Liver (tissue), 3 donors: ENCODE results near the gene S100A2.
"Not testable (repeated sequence)": the region's sequence is repeated elsewhere in the genome, so short reads cannot be mapped to it uniquely, and the experiment has no call there.

Source experiments
- CTCF ChIP-seq: fragments of 150-350 bp; IDR thresholded peaks from 2 replicates; pipeline ENCODE4 v1.5.1; 2017; ENCODE audit warnings: improper control_type of control experiment, low read depth, low read length; ENCODE audit not compliant: missing input control
- EGR1 ChIP-seq, 2 donors: IDR thresholded peaks; 2 replicates each; pipeline ENCODE4 v1.6.1; 2016 to 2018; ENCODE audit warnings: antibody characterized with exemption in 2 of 2, low read depth in 2 of 2
- FOXA1 ChIP-seq: IDR thresholded peaks from 2 replicates; pipeline ENCODE4 v1.6.1; 2016; ENCODE audit warnings: antibody characterized with exemption
- GABPA ChIP-seq, 2 donors: IDR thresholded peaks in 1 of 2; conservative IDR thresholded peaks in 1 of 2; 2 replicates each; pipeline ENCODE4 v1.6.1; 2016; ENCODE audit warnings: antibody characterized with exemption in 2 of 2, mild to moderate bottlenecking in 1 of 2, moderate library complexity in 1 of 2
- HNF4G ChIP-seq: IDR thresholded peaks from 2 replicates; pipeline ENCODE4 v1.6.1; 2016; ENCODE audit warnings: antibody characterized with exemption
- JUND ChIP-seq, 2 donors: IDR thresholded peaks; 2 replicates each; pipeline ENCODE4 v1.6.1; 2016; ENCODE audit warnings: antibody characterized with exemption in 2 of 2
- MAX ChIP-seq: IDR thresholded peaks from 2 replicates; pipeline ENCODE4 v1.6.1; 2016; ENCODE audit warnings: antibody characterized with exemption
- NR2F2 ChIP-seq: IDR thresholded peaks from 2 replicates; pipeline ENCODE4 v1.6.1; 2016; ENCODE audit warnings: antibody characterized with exemption
- RXRA ChIP-seq, 2 donors: IDR thresholded peaks; 2 replicates each; pipeline ENCODE4 v1.6.1; 2017 to 2018; ENCODE audit warnings: antibody characterized with exemption in 2 of 2, mild to moderate bottlenecking in 1 of 2
- TAF1 ChIP-seq: conservative IDR thresholded peaks from 2 replicates; pipeline ENCODE4 v1.6.1; 2016; ENCODE audit warnings: antibody characterized with exemption, mild to moderate bottlenecking
- YY1 ChIP-seq: IDR thresholded peaks from 2 replicates; pipeline ENCODE4 v1.6.1; 2016; ENCODE audit warnings: antibody characterized with exemption, mild to moderate bottlenecking
- ZBTB33 ChIP-seq: IDR thresholded peaks from 2 replicates; pipeline ENCODE4 v1.6.1; 2016; ENCODE audit warnings: antibody characterized with exemption
- TF ChIP-seq, protein P1 (sequence below): IDR thresholded peaks from 2 replicates; pipeline ENCODE4 v1.6.1; 2016; ENCODE audit warnings: antibody characterized with exemption, mild to moderate bottlenecking
- TF ChIP-seq, protein P2 (sequence below): IDR thresholded peaks from 2 replicates; pipeline ENCODE4 v1.6.1; 2016; ENCODE audit warnings: antibody characterized with exemption
- donor health status: healthy.
- donor health status: healthy.

DNA sequence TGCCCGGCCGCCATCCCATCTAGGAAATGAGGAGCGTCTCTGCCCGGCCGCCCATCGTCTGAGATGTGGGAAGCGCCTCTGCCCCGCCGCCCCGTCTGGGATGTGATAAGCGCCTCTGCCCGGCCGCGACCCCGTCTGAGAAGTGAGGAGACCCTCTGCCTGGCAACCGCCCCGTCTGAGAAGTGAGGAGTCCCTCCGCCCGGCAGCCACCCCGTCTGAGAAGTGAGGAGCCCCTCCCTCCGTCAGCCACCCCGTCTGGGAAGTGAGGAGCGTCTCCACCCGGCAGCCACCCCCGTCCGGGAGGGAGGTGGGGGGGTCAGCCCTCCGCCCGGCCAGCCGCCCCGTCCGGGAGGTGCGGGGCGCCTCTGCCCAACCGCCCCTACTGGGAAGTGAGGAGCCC is 17.2 kb upstream of the S100A2 start:
- not testable (repeated sequence) for TF ChIP-seq CTCF; EGR1 (IDR thresholded peaks at IDR 0.05; ENCODE audit: low read depth in 2 of 2); JUND (IDR thresholded peaks at IDR 0.05); NR2F2; MAX; YY1; TAF1; GABPA (IDR thresholded peaks at IDR 0.05 in 1 of 2, conservative IDR thresholded peaks at IDR 0.05 in 1 of 2); RXRA (IDR thresholded peaks at IDR 0.05); ZBTB33; FOXA1; HNF4G
- TF ChIP-seq, protein P1, sequence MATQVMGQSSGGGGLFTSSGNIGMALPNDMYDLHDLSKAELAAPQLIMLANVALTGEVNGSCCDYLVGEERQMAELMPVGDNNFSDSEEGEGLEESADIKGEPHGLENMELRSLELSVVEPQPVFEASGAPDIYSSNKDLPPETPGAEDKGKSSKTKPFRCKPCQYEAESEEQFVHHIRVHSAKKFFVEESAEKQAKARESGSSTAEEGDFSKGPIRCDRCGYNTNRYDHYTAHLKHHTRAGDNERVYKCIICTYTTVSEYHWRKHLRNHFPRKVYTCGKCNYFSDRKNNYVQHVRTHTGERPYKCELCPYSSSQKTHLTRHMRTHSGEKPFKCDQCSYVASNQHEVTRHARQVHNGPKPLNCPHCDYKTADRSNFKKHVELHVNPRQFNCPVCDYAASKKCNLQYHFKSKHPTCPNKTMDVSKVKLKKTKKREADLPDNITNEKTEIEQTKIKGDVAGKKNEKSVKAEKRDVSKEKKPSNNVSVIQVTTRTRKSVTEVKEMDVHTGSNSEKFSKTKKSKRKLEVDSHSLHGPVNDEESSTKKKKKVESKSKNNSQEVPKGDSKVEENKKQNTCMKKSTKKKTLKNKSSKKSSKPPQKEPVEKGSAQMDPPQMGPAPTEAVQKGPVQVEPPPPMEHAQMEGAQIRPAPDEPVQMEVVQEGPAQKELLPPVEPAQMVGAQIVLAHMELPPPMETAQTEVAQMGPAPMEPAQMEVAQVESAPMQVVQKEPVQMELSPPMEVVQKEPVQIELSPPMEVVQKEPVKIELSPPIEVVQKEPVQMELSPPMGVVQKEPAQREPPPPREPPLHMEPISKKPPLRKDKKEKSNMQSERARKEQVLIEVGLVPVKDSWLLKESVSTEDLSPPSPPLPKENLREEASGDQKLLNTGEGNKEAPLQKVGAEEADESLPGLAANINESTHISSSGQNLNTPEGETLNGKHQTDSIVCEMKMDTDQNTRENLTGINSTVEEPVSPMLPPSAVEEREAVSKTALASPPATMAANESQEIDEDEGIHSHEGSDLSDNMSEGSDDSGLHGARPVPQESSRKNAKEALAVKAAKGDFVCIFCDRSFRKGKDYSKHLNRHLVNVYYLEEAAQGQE: not testable (repeated sequence)
- TF ChIP-seq, protein P2, sequence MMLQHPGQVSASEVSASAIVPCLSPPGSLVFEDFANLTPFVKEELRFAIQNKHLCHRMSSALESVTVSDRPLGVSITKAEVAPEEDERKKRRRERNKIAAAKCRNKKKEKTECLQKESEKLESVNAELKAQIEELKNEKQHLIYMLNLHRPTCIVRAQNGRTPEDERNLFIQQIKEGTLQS: not testable (repeated sequence)
